ENCODE data around the gene CRIM1.

DNA sequence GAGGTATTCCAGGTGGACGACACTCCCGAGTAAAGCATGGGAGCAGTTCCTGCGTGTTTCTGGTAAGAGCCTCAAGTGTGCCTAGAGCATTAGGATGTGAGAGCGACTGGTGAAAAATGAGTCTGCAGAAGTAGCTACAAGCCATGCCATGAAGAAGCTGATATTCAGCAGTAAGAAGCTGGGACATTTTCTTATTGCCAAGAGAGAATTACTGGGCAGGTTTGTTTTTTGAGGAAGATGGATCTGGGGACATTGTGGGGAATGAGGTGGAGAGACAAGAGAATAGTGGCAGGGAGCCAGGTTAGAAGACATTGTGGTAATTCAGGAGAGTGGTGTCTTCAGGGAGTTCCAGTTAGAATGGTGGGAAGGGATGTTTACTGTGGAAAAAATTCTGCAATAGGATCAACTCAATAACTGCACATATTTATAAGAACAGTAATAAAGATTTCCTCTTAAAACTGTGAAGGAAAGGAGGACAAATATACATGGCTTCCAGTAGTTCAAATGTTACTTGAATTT is 38.2 kb downstream of the CRIM1 start:
- no peak for TF ChIP-seq EZH2 (IDR thresholded peaks at IDR 0.05; ENCODE audit: insufficient read depth, poor library complexity, severe bottlenecking)
- no peak for TF ChIP-seq EZH2phosphoT487 (IDR thresholded peaks at IDR 0.05; ENCODE audit: insufficient read depth, low read depth)

Data from GM23248 (cell line).